GM18861 (cell line): ENCODE measurements around the gene ERGIC1.

ENCODE experiments used
- ATAC-seq: cut with Tn5 transposase; IDR thresholded peaks from one replicate; pipeline ENCODE4 v1.9.1; 2021; ENCODE audit not compliant: unreplicated experiment

Gene ERGIC1

DNA sequence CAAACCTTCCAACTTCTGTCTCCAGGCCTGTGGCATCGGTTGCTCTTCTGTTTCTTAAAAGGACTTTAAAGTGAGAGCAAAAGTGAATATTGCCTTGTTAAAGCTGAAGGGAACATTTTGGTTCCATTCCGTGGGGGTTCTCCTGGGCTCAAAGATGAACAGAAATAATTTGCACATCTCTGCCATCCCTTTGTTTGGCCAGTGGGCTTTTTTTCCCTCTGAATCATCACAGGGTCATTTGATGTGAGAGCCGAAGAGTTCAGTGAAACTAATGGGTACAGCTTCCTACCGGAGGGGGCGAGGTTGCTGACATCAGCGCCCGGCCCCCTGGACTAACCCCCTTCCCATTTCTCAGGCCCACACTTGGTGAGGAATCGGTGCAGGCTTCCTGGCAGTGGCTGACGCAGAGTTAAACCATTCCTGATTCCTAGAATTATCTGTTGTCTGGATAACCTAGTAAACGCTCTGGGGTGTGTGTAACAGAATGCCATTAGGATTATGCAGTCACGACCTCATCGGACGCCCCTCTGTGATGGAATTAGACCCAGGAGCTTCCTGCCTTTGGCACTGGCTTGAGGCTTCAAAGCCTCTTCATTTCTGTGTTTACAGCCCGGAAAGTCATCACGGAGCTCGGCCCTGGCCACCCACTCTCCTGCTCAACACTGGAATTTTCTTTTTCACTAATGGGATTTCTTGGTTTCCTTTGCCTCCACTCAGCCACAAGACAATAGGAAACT, 63.6 kb downstream of the ERGIC1 start:
- ATAC-seq: no peak

DNA sequence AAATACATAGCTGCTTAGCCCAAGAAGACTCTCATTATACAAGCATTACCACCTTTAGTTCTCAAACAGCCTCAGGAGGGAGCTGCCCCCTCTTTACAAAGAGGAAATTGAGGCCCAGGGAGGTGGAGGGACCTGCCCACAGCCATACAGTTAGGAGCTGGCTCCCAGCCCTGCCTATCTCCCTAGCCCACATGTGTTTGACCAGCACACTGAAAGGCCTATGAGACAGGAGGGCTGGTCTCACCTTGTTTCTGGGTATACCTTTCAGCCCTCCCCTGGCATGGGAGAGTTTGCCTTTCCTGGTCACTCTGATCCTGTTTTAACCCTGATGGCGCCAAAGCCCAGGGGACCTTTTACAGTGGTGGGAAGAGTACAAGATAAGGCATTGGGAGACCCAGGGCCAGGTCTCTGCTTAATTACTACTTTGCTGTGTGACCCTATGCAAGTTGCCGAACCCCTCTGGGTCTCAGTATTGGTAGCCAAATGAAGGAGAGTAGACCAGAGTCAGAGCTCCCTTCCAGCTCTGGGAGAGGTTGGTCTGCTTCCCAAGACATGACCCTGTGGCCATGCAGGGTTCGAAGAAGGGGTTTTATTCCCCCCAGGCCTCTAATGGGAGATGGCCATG, 64.3 kb downstream of the ERGIC1 start:
- ATAC-seq: no peak

GRCh38 chr5:172898843-172899369, 64.9 kb downstream of the ERGIC1 start:
- ATAC-seq: no peak

DNA sequence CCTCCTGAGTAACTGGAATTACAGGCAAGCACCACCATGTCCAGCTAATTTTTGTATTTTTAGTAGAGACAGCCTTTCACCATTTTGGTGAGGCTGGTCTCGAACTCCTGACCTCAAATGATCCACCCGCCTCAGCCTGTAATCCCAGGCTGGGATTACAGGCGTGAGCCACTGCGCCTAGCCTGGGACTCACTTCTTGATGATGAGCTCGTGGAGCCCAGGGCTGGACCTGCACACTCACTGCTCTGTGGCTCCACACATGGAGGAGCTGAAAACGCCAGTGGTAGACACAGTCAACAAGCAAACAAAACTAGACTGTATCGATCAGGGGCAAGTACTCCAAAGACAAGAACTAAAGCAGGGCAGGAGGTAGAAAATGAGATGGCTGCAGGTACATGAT, 65.4 kb downstream of the ERGIC1 start:
- ATAC-seq: no peak

DNA sequence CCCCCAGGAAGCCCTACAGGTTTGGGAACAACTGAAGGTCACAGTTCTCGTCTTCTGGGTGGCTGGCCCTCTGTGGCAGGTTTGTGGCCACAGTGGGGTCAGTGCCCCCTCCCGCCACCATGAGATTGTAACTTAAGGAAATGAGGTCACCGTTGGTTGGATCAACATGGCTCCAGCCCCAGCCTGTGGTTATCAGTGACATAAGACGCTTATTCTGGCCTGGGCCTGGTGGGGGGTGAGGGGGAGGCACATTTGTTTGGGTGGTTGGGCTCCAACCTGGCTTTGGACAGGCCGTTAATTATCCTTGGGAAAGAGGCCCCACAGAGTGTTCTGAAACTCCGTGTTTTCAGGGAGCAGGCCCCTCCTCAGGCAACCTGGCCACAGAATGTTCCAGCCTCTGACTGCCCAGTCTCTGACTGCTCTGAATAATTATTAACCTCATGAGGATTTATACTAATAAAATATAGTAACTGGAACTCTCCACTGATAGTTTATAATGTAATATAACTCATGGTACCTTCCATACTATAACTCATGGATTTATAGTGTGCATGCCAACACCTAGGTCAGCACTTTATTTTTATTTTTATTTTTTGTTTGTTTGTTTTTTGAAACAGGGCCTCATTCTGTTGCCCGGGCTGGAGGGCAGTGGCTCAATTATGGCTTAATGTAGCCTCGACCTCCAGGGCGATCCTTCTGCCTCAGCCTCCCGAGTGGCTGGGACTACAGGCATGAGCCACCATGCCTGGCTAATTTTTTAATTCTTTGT, 67.1 kb downstream of the ERGIC1 start:
- ATAC-seq: no peak

DNA sequence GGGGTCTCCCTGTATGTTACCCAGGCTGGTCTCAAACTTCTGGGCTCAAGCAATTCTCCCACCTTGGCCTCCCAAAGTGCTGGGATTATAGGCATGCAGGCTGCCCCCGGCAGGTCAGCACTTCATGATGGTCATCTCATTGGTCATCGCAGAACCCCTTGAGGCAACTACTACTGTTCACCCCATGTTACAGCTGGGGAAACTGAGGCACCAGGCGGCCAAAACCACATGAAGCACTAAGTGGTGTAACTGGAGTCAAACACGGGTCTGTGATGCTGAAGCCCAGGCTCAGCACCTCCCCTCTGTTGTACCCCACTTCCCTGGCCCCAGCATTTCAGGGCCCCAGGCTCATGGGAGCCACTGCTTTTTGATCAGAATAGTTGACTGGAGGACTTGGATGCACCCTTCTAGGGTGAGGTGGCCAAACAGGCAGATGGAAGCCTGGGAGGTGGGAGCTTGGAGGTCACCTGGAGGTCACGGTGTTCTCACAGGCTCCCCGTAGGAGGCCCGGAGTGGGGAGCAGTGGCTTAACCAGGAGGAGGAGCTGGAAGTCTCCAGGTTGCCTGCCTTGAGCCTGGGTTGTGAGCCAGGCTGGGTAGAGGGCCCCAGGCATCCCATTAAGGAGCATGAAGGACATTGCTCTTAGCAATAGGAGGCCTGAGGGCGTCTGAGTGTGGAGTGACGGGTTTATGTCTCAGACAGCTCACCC, 67.9 kb downstream of the ERGIC1 start:
- ATAC-seq: no peak

GRCh38 chr5:172902497-172903472, 68.7 kb downstream of the ERGIC1 start:
- no peak for ATAC-seq

GRCh38 chr5:172903790-172904189, 69.7 kb downstream of the ERGIC1 start:
- no peak for ATAC-seq

GRCh38 chr5:172904312-172904642, 70.2 kb downstream of the ERGIC1 start:
- no peak for ATAC-seq

- no peak for ATAC-seq
Measured at GRCh38 chr5:172904643-172905345, 70.7 kb downstream of the ERGIC1 start.

DNA sequence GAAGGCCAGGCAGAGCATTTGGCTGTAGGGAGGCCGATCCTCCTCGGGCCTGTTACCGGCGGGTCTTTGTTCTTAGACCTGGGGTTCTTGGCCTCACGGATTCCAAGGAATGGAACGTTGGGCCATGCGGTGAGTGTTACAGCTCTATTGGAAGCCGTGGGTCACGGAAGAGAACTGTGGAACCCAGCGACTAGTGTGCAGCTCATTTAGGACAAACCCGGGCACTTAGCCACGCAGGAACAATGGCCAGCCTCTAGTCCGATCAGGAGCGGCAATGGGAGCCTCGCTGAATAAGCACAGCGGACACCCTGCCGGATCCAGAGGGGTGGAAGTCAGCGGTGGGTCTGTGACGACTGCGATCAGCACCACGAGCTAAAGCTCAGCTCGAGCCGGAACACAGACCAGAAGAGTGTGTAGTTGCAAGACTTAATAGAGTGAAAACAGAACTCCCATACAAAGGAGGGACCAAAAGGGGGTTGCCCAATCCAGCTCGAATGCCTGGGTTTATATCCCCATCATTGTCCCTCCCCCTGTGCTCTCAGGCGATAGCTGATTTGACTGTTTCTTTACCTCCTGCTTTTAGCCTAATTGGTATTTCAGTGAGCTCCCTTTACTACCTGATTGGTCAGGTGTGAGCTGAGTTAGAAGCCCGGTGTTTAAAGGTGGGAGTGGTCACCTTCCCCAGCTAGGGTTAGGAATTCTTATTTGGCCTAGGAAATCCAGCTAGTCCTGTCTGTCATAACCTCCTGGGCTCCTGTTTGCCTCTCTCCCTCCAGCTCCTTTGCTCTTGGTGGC, 71.5 kb downstream of the ERGIC1 start:
- ATAC-seq: no peak

DNA sequence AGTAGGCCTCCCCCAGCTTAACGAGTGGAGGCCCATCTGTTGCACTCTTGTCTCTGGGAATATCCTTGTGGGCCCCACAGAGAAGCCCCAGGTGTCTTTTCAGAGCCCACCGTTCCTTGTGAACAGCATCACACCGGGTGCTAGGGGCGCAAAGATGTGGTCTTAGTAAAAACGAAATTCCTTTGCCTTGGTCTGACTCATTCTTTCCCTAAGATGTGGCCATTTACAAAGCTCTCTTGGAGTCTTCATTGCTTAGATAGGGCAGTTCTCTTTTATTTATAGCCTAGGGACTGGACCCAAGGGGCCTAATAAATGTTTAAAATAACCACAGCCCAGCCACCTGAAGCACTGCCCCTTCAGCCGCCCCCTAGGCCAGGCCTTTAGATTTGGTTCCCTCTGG, 72.4 kb downstream of the ERGIC1 start:
- ATAC-seq: peak; percentile 43

- ATAC-seq: no peak
Measured at GRCh38 chr5:172906888-172907287, 72.8 kb downstream of the ERGIC1 start.

DNA sequence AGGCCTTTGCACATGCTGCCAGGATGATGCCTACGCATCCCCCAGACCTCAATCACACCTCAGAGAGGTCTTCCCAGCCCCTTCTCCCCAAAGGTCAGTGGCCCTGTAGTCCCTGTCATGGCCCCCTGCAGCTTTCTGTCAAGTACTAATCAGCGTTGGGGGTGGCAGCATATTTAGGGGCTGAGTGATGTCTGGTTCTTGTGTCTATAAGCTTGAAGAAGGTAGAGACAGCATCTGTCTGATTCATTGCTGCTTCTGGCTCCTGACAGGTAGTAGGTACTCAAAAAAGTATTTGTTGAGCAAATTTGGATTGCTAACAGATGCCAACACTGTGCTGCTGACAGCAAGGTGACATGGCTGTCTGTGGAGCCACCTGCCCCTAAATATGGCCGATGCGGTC, 73.6 kb downstream of the ERGIC1 start:
- no peak for ATAC-seq

- ATAC-seq: no peak
Measured at GRCh38 chr5:172908662-172909061, 74.6 kb downstream of the ERGIC1 start.

- no peak for ATAC-seq
Measured at GRCh38 chr5:172909931-172910502, 76.0 kb downstream of the ERGIC1 start.

DNA sequence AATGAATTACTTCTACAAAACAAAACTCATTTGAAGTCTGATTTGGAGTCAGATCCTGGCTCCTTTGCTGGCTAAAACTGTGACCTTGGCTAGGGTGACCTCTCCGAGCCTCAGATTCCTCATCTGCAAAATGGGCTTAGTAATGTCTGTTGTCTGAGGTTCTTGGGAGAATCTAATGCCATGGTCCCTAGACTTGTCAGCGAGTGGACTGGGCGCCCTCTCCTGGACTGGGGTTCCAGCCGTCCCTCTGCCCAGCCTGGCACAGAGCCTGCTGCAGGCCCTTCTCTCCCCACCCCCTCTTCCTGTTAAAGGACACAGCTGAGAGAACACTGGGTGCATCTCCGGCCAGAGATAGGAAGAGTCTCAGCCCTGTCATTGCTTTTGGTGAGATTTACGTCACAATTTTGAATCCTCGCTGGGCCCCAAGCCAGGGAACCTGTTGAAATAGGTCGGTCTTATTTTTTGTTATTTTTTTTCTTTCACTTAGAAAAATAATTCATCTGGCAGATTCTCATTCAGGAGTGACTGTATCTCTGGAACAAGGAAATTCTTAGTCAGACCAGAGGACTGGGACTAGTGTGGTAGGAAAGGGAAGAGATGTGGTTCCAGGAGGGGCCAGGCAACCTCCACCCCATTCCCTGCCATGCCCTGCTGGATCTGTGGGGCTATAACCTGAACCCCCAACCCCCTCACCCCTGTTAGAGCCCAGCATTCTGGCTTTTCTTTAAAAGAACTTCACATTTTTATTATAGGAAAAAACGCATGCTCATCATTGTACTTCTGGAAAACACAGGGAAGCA, 77.0 kb downstream of the ERGIC1 start:
- ATAC-seq: no peak

GRCh38 chr5:172911628-172911880, 77.5 kb downstream of the ERGIC1 start:
- ATAC-seq: no peak
